ENCODE measurements around the gene ABHD17B.

ABHD17B gene

GRCh38 chr9:71824257-71824656, 86.7 kb downstream of the ABHD17B start:
- DNase-seq (ENCODE audit: insufficient read length, low spot score) = no peak
- no peak for FAIRE-seq

GRCh38 chr9:71822935-71823334, 88.1 kb downstream of the ABHD17B start:
- DNase-seq (ENCODE audit: insufficient read length, low spot score) (no peak), FAIRE-seq (no peak)

GRCh38 chr9:71822456-71822855, 88.5 kb downstream of the ABHD17B start:
- FAIRE-seq (no peak), DNase-seq (ENCODE audit: insufficient read length, low spot score) (no peak)

- FAIRE-seq (no peak), DNase-seq (ENCODE audit: insufficient read length, low spot score) (no peak)
These were observed 89.6 kb downstream of the ABHD17B start for GRCh38 chr9:71821405-71821804.

- no peak for DNase-seq (ENCODE audit: insufficient read length, low spot score)
- FAIRE-seq = no peak
These were observed 90.5 kb downstream of the ABHD17B start for GRCh38 chr9:71820403-71820921.

GRCh38 chr9:71819115-71819739, 91.8 kb downstream of the ABHD17B start:
- FAIRE-seq = no peak
- DNase-seq (ENCODE audit: insufficient read length, low spot score) = no peak

GRCh38 chr9:71816916-71817451, 94.0 kb downstream of the ABHD17B start:
- DNase-seq (ENCODE audit: insufficient read length, low spot score) (no peak), FAIRE-seq (no peak)
